H1 (cell line): ENCODE measurements around the gene CLDN3.
"Not testable (repeated sequence)": the region's sequence is repeated elsewhere in the genome, so short reads cannot be mapped to it uniquely, and the experiment has no call there.

Experiments used
- CBX8 ChIP-seq: fragments of 300-800, 300-1000 bp; sonication (generic); IDR thresholded peaks from 2 replicates; pipeline ENCODE4 v1.7.1; 2016; ENCODE audit warnings: low read depth, low read length, borderline replicate concordance
- GTF2F1 ChIP-seq: IDR thresholded peaks from 2 replicates; pipeline ENCODE4 v1.6.1; 2012; ENCODE audit warnings: low read depth, low read length, improper control_type of control experiment, borderline replicate concordance
- MAFK ChIP-seq: IDR thresholded peaks from 2 replicates; pipeline ENCODE4 v1.6.1; 2012; ENCODE audit warnings: low read depth, mild to moderate bottlenecking, improper control_type of control experiment, low read length
- SRF ChIP-seq: IDR thresholded peaks from 2 replicates; pipeline ENCODE4 v1.6.1; 2011; ENCODE audit warnings: mild to moderate bottlenecking, low read depth, low read length, moderate library complexity
- TF ChIP-seq, protein P1 (sequence below), 3 experiments: IDR thresholded peaks; 1 replicate in 2 of 3; 2 replicates in 1 of 3; pipeline versions ENCODE4 v1.5.1 to v1.6.1; 2011; ENCODE audit warnings: low read length in 3 of 3, mild to moderate bottlenecking in 3 of 3, inconsistent platforms in 2 of 3, low read depth in 1 of 3, moderate library complexity in 1 of 3; ENCODE audit not compliant: insufficient read depth in 1 of 3; ENCODE audit errors: control extremely low read depth in 1 of 3

DNA sequence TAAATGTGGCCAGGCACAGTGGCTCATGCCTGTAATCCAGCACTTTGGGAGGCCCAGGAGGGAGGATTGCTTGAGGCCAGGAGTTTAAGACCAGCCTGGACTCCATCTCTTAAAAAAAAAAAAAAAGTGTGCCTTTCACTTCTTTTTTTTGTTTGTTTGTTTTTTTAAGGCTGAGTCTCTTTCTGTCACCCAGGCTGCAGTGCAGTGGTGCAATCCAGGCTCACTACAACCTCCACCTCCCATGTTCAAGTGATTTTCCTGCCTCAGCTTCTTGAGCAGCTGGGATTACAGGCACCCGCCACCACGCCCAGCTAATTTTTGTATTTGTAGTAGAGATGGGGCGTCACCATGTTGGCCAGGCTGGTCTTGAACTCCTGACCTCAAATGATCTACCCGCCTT, 47.9 kb downstream of the CLDN3 start:
- TF ChIP-seq CBX8, MAFK, SRF, GTF2F1: not testable (repeated sequence)
- TF ChIP-seq, protein P1, sequence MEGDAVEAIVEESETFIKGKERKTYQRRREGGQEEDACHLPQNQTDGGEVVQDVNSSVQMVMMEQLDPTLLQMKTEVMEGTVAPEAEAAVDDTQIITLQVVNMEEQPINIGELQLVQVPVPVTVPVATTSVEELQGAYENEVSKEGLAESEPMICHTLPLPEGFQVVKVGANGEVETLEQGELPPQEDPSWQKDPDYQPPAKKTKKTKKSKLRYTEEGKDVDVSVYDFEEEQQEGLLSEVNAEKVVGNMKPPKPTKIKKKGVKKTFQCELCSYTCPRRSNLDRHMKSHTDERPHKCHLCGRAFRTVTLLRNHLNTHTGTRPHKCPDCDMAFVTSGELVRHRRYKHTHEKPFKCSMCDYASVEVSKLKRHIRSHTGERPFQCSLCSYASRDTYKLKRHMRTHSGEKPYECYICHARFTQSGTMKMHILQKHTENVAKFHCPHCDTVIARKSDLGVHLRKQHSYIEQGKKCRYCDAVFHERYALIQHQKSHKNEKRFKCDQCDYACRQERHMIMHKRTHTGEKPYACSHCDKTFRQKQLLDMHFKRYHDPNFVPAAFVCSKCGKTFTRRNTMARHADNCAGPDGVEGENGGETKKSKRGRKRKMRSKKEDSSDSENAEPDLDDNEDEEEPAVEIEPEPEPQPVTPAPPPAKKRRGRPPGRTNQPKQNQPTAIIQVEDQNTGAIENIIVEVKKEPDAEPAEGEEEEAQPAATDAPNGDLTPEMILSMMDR (IDR thresholded peaks at IDR 0.05; ENCODE audit: control extremely low read depth in 1 of 3, insufficient read depth in 1 of 3, low read depth in 1 of 3, low read length in 3 of 3): not testable (repeated sequence)
